GM20000 (cell line): Measurements from ENCODE around the gene RCAN2.

Source experiments
- DNase-seq: peaks from one replicate; pipeline ENCODE4 v3.0.0; 2012; ENCODE audit warnings: low spot score
- TF ChIP-seq, protein P1 (sequence below): IDR thresholded peaks from 2 replicates; pipeline ENCODE4 v1.5.1; 2012; ENCODE audit warnings: mild to moderate bottlenecking, control low read depth; ENCODE audit errors: extremely low read depth, missing control alignments

Gene RCAN2

DNA sequence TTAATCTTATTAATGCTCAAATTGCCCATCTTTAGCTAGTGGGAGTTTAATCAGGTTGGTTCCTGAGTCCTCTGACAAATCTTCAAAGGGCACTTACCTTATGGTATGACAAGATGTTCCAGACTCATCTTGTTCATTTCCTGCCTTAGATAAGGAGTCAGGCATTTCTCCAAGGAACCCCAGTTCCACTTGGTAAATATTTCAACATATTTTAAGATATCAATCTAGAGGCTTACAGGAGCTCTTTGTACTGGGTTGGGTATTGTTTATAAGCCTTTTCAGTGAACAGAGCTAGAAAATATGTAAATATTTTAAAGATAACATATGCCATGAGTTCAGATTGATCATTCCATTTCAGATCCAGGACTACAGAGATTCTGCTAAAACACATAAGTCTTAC, 159.8 kb downstream of the RCAN2 start:
- no peak for DNase-seq
- TF ChIP-seq, protein P1, sequence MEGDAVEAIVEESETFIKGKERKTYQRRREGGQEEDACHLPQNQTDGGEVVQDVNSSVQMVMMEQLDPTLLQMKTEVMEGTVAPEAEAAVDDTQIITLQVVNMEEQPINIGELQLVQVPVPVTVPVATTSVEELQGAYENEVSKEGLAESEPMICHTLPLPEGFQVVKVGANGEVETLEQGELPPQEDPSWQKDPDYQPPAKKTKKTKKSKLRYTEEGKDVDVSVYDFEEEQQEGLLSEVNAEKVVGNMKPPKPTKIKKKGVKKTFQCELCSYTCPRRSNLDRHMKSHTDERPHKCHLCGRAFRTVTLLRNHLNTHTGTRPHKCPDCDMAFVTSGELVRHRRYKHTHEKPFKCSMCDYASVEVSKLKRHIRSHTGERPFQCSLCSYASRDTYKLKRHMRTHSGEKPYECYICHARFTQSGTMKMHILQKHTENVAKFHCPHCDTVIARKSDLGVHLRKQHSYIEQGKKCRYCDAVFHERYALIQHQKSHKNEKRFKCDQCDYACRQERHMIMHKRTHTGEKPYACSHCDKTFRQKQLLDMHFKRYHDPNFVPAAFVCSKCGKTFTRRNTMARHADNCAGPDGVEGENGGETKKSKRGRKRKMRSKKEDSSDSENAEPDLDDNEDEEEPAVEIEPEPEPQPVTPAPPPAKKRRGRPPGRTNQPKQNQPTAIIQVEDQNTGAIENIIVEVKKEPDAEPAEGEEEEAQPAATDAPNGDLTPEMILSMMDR = no peak

DNA sequence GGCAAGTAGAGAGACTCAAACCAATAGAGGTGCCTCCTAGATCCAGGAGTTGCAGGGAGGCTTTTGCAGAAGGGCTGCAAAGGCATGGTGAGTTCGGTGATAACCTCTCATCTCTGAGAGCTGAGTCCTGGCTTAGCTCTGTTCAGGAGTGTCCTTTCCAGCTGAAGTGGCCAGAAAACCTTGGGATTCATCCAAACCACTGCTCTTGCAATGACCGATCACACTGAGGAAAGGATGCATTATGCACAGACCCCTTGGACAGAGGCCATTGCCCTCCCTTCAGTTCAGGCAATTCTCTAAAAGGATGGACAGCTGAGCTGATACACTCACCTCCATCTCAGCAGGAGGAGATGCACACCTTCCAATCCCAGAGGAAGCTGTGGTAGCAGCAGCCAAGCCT, 161.7 kb downstream of the RCAN2 start:
- TF ChIP-seq, protein P1 = no peak
- DNase-seq = no peak

DNA sequence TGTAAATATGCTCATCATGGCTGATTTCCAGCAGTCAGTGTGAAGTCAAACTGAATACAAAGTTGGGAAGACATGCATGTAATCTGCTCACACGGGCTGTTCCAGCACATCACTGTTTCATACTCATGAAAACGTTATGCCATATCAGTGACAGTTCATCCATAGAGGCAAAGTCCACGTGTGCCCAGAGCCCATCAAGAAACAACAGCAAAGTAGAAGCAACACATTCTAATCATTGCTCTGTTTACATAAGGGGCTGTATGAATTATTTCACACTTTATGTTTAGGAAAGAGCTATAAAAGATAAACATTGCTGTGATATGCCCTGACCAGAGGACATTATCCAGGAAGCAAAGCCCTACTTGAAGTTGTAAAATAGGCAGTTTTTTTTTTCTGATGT, 163.5 kb downstream of the RCAN2 start:
- DNase-seq = no peak
- TF ChIP-seq, protein P1 = no peak

DNA sequence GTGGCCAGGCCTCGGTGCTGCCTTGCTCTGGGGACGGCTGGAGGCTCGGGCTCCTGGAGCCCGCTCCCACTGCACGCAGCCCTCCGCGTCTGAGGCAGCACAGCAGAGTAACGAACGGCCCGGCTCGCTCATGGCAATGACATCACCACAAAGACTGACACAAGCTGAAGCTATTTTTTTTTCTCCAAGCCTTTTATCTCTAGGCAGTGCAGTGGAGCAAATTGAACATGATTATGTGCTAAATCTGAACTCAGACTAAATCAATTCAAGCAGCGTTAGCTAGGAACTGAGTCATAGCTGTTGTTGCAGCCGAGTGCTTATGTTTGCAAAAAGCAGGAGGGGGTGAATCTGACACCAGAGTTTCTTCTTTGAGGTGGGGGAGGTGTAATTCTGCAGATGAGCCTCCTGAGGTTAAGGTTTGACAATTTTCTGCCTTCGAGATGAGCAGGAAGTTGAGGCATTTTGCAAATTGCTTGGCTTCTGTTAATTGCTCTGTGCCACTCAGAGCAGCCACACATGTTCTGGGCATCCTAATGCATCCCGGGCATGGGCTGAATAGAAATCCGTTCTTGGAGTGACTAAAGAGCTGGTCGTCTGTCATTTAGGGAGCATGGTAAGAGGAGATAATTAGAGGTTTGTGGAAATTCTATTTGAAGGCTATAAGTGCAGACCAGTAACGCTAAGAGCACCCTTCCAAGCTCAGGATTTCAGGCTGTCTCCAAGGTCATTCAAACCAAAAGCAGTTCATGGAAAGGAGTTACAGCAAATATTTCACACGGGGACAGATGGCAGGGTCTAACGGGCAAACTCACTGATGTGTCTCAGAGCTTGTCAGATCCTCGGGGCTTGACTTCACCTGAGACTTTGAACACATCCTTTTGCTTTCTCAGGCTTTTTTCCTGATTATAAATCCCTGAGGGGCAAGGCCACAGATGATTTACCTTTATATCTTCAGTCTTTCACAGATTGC, 165.4 kb downstream of the RCAN2 start:
- TF ChIP-seq, protein P1 = no peak
- no peak for DNase-seq

DNA sequence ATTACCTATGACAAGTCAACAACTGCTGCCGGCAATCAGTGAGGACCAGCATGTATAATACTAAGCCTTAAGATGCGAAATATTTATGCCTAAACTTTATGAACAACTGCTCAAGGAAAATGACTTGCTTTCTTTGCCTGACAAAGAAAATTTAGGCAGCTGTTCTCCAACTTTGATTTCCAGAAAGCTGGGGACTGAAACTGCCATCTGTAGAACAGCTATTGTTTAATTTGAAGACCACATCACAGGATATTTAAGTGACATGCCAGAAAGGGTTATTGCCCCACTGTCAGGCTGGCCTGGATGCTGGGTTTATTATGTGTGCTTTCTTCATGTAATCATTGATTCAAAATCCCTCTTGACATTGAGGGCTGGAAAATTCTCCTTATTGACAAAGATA, 166.5 kb downstream of the RCAN2 start:
- TF ChIP-seq, protein P1 = no peak
- DNase-seq = no peak

DNA sequence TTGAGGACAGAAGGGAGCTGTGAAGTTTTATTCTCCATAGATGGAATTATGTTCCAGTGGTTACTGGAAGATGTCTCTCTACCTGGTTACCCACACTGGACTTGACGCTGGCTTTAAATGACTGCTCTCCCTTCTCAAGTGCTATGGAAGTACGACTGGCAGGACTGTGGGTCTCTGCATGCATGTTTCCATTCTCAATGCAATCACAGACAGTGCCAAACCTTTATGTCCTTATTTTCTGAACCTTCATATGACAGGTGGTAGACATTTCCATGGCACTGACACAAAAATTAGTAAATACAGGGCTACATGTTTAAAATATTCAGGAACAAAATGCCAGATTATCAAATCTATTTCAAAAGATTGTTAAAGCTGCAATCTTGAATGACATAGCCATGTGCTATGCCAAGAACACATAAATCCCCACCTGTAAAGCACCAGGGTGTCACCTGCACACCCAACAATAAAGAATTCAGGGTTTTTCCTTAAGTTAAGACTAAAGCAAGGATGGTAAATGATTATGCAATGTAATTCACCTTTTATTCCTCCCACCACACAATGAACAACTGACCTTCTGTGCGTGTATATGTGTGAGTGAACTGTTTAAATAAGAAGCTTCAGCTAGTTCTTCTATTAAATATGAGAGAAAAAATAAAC, 167.2 kb downstream of the RCAN2 start:
- TF ChIP-seq, protein P1 = no peak
- no peak for DNase-seq

DNA sequence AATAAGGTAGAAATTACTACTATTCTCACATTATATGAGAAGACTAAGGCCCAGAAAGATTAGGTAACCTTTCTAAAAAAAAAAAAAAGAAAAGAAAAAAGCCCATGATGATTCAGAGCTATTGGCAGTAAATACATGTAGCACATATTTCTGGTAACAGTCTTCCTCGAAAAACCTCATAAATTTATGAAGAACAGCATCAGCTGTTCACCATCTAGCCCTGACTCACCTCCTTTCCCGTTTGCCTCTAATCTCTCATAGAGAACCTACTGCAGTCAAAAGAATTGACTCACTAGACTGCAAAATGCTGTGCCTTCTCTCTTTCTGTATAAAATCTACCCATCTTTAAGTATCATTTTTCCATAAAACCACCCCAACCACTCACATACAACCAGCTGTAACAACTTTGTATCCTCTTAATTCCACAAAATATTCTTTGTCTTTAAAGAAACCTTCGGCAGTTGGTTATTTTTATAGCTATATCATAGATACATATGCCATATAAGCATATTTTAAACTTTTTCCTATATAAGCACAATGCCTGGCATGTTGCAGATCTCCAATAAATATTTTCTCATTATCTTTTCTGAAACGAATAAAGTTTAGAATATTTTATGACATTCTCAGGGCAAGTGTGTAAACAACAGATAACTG, 167.8 kb downstream of the RCAN2 start:
- no peak for DNase-seq
- TF ChIP-seq, protein P1 = no peak
